Activated effector memory CD4-positive, alpha-beta T cell treated with anti-CD3 and anti-CD28 coated beads, Interleukin-2, amount 50 U/mL, for 16 hours (primary cell): ENCODE measurements around the gene NPBWR2.

Experiments
- DNase-seq: peaks from one replicate; pipeline ENCODE4 v3.0.0-alpha.2; 2020

NPBWR2 gene

DNA sequence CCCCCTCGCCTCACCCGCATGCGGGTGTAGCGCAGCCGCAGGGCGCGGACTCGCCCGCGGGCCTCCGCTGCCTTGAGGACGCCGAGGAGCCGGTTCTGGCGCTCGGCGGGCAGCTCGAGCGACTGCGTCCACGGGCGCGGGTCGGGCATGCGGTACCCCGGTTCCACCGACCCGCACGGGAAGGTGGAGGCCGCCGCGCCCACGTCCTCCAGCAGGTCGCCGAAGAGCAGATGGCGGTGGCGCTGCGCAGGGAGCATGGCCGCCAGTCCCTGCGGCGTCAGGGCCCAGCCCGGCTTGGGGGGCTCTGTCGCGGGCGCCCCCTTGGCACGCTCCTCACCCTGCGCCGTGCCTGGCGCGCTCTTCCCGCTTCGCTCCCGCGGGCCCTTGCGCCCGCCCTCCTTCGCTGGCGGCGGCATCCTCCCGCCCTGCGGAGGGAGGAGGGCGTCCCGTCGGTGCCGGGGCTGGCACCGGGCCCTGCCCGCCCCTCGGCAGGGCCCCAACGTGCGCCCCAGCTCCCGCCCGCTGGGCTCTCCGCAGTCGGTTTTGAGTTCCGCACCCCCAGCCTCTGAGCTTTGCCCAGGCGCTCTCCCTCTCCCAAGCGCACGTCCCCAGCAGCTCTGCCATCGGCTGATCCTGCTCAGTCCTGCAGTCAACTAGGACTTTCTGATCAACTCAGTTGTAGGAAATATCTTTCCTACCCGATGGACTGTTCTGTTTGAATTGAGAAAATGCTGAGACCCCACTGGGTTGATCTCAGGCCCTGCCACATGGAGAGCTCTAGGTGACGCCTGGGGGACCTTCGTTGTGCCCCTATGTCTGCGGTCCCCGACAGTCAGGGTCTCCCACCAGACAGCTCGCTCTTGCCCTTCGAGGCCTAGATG is 23.3 kb downstream of the NPBWR2 start, which contains the start of gene LKAAEAR1:
TSS of gene LKAAEAR1 (minus strand) at position 595 of the 881 bp plus-strand sequence. CDS start at position 416, 179 bp downstream.
- no peak for DNase-seq

DNA sequence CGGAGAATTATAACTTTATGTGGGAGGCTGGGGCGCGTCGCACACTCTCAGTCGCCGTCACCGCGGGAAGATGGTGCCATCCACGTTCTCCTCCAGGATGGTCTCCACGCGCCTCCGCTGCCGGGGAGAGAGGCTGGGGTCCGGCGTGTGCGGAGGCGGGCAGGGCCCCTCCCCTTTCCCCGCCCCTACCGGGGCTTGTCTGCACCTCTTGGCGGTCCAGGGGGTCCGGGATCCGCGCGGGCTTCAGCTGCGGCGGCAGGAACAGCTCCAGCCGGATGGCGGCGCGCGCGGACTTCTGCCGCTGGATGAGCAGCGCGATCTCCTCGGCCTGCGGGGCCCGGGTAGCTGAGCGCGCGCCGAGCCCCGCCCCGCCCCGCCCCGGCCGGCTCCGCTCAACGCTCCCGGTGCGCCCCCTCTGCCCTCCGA is 24.0 kb downstream of the NPBWR2 start:
- DNase-seq: peak; percentile 89

DNA sequence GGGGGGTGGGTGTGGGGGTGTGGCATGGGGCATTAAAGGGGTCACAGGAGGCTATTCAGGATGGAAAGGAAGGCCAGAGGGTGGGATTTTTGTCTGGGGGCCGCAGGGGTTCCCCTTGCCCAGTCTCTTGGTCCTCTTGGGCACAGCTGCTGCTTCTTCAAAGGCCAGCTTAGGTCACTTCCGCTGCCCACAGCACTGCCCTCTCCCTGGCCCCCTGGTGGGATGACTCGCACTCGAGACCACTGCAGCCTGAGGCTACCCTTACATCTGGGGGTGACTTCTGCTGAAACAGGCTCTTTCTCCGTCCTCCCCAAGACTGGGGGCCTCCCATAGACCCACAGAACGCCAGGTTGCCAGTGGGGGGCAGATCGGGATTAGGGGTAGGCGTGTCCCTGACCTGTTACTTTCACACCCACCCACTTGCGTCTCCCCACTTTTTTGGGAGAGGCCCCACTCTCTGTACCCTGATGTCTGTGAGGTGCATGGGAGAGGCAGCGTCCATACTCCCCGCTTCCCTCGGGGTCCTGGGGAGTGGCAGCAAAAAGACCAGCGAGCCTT is 24.5 kb downstream of the NPBWR2 start:
- DNase-seq: no peak

DNA sequence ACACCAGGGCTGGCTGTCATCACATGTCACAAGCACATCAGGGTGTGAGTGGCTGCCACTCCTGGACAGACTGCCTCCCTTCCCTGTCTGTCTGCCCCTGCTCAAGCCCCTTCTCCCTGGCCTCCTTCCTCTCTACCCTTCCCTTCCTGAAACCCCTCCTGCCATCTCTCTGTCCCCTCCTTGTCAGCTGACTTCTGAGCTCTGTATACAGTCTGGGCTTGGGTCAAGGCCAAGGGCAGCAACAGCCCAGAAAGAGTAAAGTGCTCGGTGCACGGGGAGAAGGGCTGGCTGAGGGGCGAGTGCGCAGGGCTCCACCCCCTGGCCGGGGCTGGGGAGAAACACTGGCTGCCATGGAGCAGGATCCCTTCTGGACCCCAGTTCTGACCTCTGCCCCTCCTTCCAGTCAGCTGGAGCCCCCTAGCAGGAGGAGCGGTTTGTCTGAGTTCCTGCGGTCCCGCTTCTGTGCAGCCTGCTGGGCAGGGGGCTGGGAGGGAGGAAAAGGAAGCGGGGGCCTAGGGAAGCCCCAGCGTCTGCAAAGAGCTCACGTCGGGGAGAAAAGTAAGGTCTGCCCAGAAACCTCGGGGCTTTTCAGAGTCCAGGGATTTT is 25.1 kb downstream of the NPBWR2 start:
- DNase-seq: no peak

DNA sequence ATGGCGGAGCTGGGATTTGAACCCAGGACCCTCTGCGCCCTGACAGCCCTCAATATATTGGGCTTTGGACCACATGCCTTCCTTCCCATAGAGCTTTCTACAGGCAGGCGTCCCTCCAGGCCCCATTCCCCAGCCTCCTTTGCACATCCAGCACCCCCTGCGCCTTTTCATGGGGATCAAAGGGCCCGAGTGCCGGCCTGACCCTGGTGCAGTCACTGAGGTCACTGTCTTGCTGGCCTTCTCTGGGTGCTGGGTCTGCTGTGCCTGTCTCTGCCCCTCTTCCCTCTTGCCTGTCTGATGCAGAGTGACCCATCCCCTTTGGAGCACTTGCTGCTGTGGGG is 25.8 kb downstream of the NPBWR2 start:
- DNase-seq: no peak

DNA sequence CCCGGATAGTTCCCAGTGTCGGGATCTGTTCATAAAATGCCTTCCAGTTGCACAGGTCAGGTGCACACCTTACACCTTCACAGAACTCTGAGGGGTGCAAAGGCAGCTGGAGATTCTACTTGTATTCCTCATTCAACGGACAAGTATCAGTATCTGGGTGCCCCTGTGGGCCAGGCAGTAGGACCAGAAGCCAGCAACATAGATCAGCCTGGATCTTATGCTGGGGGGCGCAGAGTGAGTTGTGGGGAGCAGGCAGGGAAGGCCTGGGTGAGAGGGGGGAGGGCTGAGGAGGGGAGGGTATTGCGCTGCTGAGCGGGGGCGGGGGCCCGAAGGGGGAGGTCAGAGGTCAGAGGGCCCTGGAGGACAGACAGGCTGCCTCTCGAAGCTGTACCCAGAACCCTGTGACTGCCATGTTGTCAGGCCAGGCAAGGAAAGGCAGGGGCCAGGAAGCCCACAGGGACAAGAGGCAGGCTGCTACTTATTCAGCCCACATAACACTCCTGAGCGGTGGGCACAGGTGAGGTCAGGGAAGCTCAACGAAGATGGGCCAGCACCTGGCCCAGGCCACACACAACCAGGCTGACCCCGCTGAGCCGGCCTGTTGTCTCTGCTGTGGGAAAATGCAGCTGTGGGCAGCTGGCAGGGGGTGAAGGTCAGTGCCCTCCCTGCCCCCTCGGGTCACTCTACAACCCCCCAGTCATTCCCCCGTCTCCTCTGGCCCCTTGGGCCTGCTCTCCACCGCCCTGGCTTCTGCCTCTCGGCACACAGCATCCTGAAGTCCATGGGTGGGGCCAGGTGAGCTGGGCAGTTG is 26.3 kb downstream of the NPBWR2 start:
- no peak for DNase-seq

DNA sequence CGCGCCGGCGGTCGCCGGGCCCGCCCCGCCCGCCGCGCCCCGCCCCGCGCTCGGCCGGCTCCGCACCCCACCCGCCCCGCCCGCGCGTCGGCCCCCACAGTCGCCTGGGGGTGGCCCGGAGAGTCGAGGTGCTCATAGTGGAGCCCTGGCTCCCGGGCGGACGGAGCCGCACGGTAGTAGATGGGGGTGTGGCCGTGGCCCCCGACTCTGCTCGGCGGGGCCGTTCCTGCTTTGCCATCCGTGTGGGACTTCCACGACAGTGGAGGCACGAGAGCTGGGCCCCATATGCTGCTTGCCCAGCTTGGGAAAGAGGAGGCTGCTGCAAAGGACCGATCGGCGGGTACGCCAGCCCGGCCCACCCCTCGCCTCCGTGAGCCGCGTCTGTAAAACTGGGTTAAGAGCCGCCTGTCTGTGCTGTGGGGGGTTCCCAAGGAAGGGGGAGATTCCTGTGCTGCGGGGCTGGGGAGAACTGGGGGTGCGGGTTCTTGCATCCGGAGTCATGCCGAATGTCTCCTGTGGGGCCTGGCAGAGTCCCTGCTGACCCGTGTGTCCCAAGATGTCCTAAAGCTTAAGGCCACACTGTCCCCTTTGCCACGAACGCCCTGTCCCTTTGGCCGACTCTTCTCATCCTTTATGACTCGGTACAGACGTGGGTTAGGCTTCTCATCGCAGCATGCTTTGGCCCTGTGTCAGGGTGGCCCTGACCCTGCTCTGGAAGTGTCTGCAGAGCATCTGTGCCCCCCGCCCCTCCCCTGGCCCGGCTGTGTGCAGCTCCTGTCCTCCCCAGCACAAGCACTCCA is 27.2 kb downstream of the NPBWR2 start, which contains the start of gene OPRL1:
TSS of gene OPRL1 (plus strand) at position 70 of the 800 bp plus-strand sequence. CDS start 12,639 bp downstream, outside the sequence.
- no peak for DNase-seq

DNA sequence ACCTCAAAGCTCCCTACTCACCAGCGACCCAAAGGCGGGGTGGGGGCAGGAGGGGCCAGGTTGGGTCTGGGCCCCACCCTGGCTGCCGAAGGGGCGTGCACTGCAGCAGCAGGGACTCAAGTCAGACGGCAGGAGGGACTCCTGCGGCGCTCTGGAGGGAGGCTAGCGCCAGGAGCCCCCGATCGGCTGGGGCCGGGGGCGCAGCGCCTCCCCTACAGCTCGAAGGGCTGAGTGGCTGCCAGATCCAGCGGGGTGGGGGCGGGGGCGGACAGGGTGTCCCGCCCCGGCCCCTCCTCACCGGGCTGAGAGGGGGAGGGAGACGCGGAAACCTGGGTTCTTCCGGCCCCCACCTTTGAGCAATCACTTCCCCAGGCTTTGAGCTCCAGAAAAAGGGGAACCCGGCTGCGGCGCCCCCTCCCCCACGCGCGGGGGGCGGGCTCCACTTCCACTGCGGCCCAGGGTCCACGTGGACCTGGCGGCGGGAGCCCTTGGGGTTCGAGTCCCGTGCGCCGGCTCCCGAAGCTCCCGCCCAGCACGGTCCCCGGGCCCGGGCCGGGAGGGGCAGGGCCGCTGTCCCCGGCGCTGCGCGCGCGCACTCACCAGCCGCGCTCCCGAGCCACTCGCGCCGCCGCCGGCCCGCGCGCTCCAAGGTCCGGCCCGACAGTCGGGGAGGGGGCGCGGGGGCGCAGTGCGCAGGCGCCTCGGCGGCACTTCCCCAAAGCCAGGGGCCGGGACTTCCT is 27.9 kb downstream of the NPBWR2 start, which contains the start of gene RGS19:
TSS of gene RGS19 (minus strand) at position 246 of the 740 bp plus-strand sequence. CDS start 2,632 bp downstream, outside the sequence.
- peak; percentile 89 for DNase-seq

DNA sequence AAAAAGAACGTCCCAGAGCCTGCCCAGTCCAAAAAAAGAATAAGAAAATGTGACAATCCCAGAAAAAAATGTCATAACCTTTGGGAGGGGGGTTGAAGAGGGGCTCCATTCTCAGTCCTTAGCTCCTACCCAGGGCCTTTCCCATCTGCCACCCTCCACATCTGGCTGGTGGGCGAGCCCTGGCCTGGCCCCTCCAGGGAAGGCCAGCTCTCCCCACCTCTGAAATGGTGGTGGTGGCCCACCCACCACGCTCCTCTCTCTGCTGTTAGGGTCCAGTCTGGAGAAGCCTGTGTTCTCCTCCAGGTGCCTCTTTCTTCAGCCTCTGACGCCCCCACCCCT is 28.5 kb downstream of the NPBWR2 start:
- DNase-seq: no peak

DNA sequence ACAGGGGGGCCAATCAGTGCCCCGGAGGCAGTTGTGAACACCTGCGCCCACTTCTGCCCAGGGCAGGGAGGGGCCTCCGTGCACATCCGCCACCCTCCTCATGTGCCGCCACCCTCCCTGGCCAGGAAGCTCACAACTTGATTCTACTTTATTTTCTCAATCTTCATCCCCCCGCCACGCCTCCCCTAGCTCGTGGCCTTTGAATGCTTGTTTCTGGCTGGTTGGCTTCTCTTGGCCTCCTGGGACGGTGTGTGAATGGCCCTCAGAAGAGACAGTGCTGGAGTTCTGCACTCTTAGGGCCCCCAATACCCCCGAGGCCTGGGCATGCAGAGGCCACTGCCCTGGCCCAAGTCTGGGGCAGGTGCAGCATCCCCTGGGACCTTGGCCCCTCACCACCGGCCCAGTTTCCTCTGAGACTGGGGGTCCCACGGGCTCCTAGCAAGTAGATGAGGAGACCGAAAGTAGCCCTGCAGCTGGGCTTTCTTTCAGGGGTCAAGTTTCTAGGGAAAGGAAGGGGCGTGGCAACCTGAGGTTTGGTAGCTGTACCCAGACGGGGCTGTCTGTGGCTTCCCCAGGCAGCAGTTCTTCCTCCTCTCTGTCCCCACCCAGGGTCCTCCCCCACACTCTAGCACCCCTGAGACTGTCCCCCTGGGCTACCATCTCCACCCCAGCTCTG is 29.4 kb downstream of the NPBWR2 start:
- peak; percentile 86 for DNase-seq

- DNase-seq: no peak
These were observed 29.9 kb downstream of the NPBWR2 start for GRCh38 chr20:64077541-64077875.

- peak; percentile 77 for DNase-seq
These were observed 30.3 kb downstream of the NPBWR2 start for GRCh38 chr20:64077094-64077493.

GRCh38 chr20:64076061-64076997 is 31.0 kb downstream of the NPBWR2 start:
- no peak for DNase-seq

DNA sequence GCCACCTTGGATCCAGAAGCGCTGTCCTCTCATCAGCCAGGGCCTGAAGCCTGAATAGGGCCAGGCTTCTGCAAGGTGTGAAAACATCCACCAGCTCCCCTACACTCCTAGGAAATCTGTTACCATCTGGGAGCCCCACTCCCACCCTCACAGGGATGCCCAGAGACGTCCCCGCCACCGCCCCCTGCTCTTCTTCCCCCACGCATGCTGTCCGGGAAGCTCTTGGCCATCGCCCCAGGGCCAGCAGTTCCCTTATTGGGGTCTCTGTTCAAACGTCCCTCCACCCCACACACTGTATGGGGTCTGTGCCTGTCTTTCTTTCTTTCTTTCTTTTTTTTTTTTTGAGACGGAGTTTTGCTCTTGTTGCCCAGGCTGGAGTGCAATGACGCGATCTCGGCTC is 31.8 kb downstream of the NPBWR2 start:
- no peak for DNase-seq

DNA sequence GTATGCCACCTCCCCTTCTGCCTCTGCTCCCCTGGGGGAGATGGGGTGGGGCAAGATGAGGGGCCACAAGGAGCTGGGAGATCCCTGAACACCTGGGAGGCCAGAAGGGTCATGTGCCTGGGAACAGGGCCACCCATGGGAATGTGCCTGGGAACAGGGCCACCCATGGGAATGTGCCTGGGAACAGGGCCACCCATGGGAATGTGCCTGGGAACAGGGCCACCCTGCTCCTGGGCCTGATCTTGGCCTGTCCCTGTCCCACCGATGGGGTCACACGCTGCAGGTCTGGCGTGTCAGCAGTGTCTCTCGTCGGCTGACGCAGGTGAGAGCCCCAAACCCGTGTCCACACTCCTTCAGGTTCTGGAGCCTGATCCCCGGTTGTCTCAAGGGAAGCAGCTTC is 32.4 kb downstream of the NPBWR2 start:
- DNase-seq: no peak

DNA sequence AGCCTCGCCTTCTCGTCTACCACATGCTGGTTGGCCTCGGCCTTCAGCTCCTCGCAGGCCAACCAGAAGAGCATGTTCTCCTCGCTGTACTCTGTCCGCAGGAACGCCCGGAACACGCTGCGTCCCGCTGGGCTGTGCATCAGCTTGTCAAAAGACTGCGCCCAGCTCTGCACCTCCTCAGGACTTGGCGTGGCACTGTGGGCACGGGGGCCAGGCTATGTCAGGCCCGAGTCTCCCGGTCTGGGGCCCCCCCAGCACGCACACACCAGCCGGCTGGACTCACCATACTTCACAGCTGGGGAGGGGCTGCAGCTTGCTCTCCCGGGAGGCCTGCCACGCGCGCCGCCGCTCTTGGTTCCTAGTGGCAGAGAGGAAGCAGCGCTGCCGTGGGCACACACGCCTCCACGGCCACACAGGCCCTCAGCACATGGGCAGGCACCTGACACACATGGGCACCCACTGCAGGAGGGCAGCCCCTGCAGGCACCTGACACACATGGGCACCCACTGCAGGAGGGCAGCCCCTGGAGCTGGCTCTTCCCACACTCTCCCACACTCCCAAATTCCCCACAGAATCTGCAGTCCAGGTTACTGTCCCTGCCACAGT is 33.1 kb downstream of the NPBWR2 start:
- no peak for DNase-seq

DNA sequence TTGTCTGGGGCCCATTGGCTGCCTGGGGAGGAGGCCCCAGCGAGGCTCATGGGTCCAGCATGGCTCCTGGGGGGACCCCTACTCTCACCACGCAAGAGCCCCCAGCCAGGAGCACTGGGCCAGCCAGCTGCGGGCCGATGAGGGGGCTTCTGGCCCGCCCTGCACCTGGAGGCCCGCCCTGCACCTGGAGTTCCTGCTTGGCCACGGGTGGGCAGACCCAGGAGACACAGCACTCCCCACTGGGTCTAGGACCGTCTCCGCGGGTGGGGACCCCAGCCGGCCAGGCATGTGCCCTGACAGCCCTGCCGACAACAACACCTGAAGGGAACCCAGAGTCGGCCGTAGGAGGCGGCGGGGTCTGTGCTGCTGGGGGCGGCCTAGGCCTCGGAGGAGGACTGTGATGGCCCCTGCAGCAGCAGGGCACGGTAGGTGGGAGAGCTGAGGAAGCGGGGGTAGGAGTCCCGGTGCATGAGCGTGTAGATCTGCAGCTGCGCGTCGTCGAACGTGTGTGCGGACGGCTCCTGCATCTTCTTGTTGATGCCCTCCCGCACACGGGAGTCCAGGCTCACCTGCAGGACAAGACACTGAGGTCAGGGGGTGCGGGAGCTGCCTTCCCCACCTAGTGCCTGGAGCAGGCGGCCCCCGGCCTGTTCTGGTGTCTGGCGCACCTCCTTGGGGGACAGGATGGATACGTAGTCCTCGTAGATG is 33.7 kb downstream of the NPBWR2 start:
- DNase-seq: no peak

DNA sequence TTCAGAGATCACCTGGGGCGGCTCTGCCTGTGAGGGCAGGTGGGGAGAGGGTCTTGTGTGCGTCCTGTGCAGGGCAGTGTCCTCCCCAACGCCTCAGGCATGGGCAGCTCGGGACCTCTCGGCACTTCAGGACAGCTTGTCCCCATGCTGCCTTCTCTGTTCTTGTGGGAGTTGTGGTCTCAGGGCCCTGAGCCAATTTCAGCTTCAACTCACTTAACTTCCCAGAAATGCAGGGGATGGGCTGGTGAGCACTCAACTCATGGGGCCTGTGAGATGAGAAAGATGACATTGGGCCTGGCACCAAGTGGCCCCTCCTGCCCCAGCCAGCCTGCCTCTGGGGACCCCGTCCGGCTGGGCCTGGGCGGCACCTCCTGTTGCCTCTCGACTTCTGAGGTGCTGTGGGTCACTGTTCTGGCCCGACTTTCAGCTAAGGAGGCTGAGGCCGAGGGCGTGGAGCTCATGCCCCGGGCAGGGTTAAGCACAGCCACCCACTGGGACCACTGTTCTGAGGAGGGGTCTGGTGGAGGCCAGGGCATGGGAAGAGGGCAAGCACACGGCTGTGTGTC is 34.8 kb downstream of the NPBWR2 start:
- DNase-seq: no peak
